IPS DF 6.9 (cell line): Measurements from ENCODE around the gene SEC16A.

Experiments used
- DNase-seq: peaks from one replicate; pipeline ENCODE4 v3.0.0-alpha.2; 2013; ENCODE audit warnings: low read depth, low spot score
- H3K27ac ChIP-seq: one replicate; pipeline ENCODE4 v1.5.1; 2013; ENCODE audit warnings: low read length, control low read depth
- H3K27me3 ChIP-seq: 2 replicates; pipeline ENCODE4 v1.6.1; 2013; ENCODE audit warnings: mild to moderate bottlenecking, low read length; ENCODE audit not compliant: control insufficient read depth, insufficient read depth
- H3K36me3 ChIP-seq: 2 replicates; pipeline ENCODE4 v1.6.1; 2013; ENCODE audit warnings: low read length; ENCODE audit not compliant: control insufficient read depth, insufficient read depth
- H3K4me1 ChIP-seq: 2 replicates; pipeline ENCODE4 v1.6.1; 2013; ENCODE audit warnings: low read length; ENCODE audit not compliant: control insufficient read depth, insufficient read depth
- H3K4me3 ChIP-seq: 2 replicates; pipeline ENCODE4 v1.5.1; 2013; ENCODE audit warnings: mild to moderate bottlenecking, low read length
- H3K9me3 ChIP-seq: 2 replicates; pipeline ENCODE4 v1.6.1; 2013; ENCODE audit warnings: low read length, inconsistent platforms; ENCODE audit not compliant: control insufficient read depth, insufficient read depth
- WGBS: extraction: QIAGEN DNeasy Blood & Tissue Kit; methylation state at CpG from one replicate; pipeline ENCODE4 v1.1.7; 2013; ENCODE audit warnings: mixed read lengths, missing lambda C conversion rate; ENCODE audit not compliant: insufficient read length, insufficient coverage; 5-methylcytosine and 5-hydroxymethylcytosine counted together

SEC16A gene

DNA sequence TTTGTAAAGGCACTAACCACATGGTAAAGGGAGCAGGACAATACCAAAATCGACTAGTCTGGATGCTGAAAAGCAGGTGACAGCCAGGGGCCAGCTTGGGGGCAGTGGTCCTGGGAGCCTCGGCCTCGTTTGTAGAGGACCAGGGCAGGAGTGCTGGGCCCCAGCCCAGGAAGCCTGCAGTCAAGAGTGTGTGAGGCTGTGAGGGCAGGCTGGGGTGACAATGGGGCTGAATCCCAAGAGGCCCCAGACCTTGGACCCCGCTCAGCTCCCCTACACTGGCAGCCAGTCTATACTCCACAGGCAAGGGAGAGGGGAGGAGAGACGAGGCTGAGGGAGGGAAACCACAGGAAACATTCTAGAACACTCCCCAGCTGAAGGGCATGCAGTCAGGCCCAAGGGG, 40.6 kb downstream of the SEC16A start:
- peaks cover 36% of the 10 kb centered on the region for H3K36me3 ChIP-seq
- WGBS: no CpG with 5 or more reads among the region's 5 CpGs

DNA sequence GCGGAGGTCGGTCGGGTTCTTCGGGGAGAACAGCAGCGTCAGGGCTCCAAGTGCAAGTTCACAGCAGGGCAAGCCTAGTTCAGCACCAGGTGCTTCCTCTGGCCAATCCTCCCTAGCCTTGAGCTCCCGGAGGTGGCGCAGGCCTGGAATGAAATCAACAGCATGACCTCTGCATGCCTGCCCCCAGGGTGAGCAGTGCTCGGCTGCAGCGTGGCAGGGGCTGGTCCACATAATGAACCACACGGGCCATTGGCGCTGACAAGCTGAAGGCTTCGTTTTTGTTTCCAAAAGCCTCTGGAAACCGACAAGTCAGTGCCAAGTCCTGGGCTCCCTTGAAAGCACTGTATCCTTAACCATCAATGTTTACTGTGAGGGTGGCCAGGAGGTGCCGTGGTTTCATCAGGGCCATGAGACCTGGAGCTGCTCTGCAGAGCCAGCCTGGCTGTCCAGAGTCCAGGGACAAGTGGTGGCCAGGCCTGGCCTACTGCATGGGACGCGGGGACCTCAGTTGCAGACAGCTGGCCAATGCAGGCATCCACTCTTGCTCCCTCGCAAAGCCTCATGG, 41.1 kb downstream of the SEC16A start:
- Histone ChIP-seq H3K27me3 (no peaks in the 10 kb centered on the region), H3K9me3 (no peaks in the 10 kb centered on the region), H3K36me3 (peaks cover 31% of the 10 kb centered on the region), H3K27ac (no peak overlapping the region), H3K4me3 (no peak overlapping the region), H3K4me1 (0 out of 2 replicates have a peak, but pooled peaks cover 4% of the 10 kb centered on the region)
- DNase-seq: no peak
- WGBS: no CpG with 5 or more reads among the region's 17 CpGs

More for the DNA sequence above, 40.6 kb downstream of the SEC16A start:
- Histone ChIP-seq H3K27ac (no peak overlapping the region), H3K4me1 (0 out of 2 replicates have a peak, but pooled peaks cover 4% of the 10 kb centered on the region), H3K9me3 (no peaks in the 10 kb centered on the region), H3K4me3 (no peak overlapping the region), H3K27me3 (no peaks in the 10 kb centered on the region)
- no peak for DNase-seq

DNA sequence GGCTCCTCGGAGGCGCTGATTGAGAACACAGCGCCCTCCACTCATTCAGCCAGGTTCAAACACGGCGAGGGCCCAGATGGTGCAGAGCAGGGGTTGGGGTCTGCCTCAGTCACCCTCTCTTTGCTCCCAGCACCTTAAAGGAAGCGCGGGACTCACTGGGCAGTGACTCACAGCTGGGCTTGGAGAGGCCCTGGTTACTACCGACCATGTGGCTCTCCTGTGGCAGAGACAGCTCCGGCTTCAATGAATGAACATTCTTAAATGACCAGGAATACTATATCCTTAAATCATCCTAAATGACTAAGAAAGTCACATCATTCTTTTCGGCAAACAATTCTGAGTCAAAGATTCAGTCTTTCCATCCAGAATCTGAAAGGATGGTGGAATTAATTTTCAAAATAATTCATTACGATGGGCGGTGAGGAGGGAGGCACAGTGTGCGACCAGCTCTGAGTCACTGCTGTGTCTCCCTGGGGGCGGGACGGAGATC, 41.6 kb downstream of the SEC16A start:
- H3K27me3 ChIP-seq: no peaks in the 10 kb centered on the region
- peaks cover 29% of the 10 kb centered on the region for H3K36me3 ChIP-seq
- H3K4me1 ChIP-seq: 0 out of 2 replicates have a peak, but pooled peaks cover 4% of the 10 kb centered on the region
- H3K4me3 ChIP-seq: no peak overlapping the region
- H3K27ac ChIP-seq: no peak overlapping the region
- WGBS: no CpG with 5 or more reads among the region's 15 CpGs
- DNase-seq: no peak
- no peaks in the 10 kb centered on the region for H3K9me3 ChIP-seq

DNA sequence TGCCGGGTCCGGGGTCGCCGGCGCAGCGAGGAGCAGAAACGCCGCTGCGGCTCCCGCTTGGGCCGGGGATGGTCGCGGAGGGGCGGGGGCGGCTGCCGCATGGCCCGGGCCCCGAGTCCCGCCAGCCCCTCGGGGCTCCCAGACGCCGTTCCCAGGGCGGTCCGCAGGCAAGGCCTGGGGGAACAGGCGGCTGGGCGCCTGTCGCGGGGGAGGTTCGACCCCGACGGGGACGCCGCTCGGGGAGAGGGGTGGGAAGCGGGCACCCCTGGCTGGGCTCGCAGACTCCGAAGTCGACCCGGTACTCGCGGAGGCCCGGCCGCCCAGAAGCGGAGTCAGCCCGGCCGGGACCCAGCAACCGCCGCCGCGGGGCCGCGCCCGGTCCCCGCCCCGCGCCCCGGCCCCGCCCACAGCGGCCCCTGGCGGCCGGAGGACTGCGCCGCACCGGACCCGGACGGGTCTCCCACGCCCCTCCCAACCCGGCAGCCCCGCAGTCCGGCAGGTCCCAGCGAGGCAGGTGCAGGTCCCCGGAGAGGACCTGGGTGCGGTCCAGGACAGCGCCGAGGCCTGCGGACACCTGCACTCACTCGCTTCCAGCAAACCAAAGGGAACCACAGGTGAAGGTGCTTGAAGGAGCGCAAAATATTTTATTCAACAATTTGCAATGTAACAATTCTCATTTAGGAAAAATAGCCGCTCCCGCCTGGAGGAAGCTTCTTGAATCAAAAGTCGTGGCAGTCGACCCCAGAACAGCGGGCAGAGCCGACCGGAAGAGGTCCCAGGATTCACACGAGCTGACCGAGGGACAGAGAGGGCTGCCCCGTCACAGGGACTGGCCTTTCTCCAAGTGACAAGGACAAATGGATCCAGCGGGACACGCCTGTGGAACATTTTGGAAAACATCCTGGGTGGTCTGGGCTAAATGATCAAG, 43.1 kb downstream of the SEC16A start, which contains the start of gene INPP5E:
Gene INPP5E (minus strand): TSS at position 365 of the 928 bp plus-strand sequence. CDS start 426 bp downstream, outside the sequence.
- Histone ChIP-seq H3K4me1 (0 out of 2 replicates have a peak, but pooled peaks cover 4% of the 10 kb centered on the region), H3K36me3 (peaks cover 25% of the 10 kb centered on the region), H3K27ac (no peak within 1 kb of the TSS), H3K27me3 (no peaks in the 10 kb centered on the region), H3K4me3 (peak within 1 kb of the TSS; percentile 94), H3K9me3 (no peaks in the 10 kb centered on the region)
- WGBS: no CpG with 5 or more reads among the region's 90 CpGs
- peak; percentile 41 for DNase-seq

DNA sequence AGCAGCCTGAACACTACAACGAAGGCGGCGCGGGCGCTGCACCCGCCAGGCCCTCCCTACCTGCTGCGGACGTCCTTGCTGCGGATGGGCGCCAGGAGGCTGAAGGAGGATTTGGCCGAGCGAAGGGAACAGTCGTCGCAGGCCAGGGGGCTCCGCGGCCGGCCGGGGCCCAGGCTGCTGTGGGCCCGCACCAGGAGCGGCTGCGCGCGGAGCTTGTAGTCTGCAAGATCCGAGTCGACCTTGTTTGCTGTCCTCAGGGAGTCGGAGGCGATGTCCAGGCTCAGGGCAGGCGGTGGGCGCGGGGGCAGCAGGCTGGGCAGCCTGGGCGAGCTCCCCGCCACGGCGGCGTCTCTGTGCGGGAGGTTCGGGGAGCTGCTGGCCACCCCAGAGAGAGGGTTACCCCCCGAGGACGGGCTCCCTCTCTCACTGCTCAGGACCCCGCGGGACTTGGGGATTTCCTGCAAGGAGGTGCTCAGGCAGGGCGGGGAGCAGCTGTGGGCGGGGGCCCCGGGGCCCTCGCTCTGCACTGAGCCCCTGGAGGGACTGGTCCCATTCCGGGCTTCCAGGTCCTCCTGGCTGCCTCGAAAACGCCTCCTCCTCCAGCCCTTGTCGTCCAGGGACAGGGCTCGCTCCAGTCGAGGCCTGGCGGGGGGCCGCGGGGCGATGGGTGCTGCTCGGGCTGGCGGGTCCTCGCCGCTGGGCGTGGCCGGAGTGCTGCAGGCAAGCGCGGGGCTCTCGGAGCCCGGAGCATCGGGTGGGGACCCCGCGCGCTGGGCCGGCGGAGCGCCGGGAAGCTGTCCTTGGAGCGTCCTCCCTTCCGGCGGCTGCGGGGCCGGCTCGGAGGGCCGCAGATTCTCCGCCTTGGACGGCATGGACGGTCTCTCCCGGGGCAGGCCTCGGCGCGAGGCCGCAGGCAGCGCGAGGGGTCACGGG, 44.0 kb downstream of the SEC16A start:
- Histone ChIP-seq H3K4me3 (peak overlapping the region; percentile 94), H3K27ac (no peak overlapping the region), H3K27me3 (no peaks in the 10 kb centered on the region), H3K9me3 (no peaks in the 10 kb centered on the region), H3K4me1 (0 out of 2 replicates have a peak, but pooled peaks cover 4% of the 10 kb centered on the region), H3K36me3 (peaks cover 21% of the 10 kb centered on the region)
- no peak for DNase-seq
- WGBS: no CpG with 5 or more reads among the region's 91 CpGs

DNA sequence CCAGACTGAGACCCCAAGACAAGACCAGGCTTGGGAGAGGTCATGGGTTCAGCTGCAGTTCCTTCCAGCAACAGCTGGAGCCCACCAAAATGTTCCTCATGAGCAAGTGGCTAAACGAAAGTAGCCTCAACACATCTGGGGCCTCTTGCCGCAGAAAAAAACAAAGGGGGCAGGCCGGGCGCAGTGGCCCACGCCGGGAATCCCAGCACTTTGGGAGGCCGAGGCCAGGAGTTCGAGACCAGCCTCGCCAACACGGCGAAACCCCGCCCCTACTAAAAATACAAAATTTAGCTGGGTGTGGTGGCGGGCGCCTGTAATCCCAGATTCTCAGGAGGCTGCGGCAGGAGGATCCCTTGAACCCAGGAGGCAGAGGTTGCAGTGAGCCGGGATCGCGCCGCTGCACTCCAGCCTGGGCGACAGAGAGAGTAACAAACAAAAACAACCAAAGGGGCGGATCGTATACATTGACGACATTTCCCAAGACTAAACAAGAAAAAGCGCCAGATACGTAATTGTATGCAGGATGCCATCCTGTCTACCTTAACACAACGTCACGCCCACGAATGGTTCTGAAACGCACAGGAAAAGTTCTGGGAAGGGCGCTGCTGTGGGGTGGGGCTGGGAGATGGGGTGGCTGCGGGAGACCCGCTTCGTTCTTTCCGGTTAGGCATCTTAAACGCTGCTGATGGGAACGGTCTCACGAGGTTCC, 44.8 kb downstream of the SEC16A start:
- Histone ChIP-seq H3K27ac (no peak overlapping the region), H3K27me3 (no peaks in the 10 kb centered on the region), H3K36me3 (peaks cover 16% of the 10 kb centered on the region), H3K4me3 (peak overlapping the region; percentile 94; the same call in 1 of the 2 replicates), H3K9me3 (no peaks in the 10 kb centered on the region), H3K4me1 (0 out of 2 replicates have a peak, but pooled peaks cover 4% of the 10 kb centered on the region)
- DNase-seq: no peak
- no CpG with 5 or more reads among the region's 37 CpGs for WGBS

DNA sequence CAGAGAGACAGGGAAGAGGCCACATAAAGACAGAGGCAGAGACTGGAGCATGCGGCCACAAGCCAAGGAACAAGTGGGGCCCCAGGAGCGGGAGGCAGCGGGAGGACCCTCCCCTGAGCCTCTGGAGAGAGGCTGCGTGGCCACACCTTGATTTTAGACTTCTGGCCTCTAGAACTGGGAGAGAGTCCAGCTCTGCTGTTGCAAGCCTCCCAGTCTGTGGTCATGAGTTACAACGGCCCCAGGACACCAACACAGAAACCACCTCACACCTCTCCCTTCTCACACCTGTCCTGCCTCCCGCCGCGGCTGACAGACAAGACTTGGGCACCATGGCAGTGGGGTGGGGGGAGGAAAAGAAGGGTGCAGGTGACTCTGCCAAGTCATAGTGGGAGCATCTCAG, 45.4 kb downstream of the SEC16A start:
- 0 out of 2 replicates have a peak, but pooled peaks cover 4% of the 10 kb centered on the region for H3K4me1 ChIP-seq

DNA sequence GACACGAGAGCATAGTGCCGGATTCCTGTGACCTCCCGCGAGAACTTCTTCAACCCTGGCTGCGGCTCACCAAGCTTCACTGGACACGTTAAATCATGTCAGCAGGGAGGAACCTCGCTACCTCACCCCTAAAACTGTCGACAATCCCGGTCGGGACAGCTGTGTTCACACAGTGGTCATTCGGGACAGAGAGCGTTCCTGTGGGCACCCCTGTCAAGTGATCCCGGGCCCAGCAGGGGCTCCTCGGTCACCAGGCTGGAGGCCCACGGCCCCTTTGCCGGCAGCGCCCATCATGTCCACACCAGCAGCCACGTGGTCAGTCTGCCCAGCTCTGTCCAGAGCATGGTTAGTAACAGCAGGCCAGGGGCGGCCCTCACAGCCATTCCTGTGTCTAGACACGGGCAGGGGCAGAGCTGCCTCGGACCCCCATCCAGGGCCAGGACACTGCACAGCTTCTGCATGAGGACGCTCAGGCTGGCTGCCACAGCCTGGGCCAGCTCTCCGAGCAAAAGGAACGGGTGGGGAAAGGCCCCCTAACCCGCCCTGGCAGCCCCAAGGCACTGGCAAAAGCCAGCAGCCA, 46.7 kb downstream of the SEC16A start:
- H3K27me3 ChIP-seq: no peaks in the 10 kb centered on the region
- peaks cover 6% of the 10 kb centered on the region for H3K36me3 ChIP-seq
- H3K4me3 ChIP-seq: no peak overlapping the region
- DNase-seq: no peak
- H3K9me3 ChIP-seq: no peaks in the 10 kb centered on the region
- 0 out of 2 replicates have a peak, but pooled peaks cover 4% of the 10 kb centered on the region for H3K4me1 ChIP-seq
- no peak overlapping the region for H3K27ac ChIP-seq
- WGBS: no CpG with 5 or more reads among the region's 25 CpGs

More for the DNA sequence above, 45.4 kb downstream of the SEC16A start:
- Histone ChIP-seq H3K27ac (no peak overlapping the region), H3K9me3 (no peaks in the 10 kb centered on the region), H3K27me3 (no peaks in the 10 kb centered on the region), H3K36me3 (peaks cover 13% of the 10 kb centered on the region), H3K4me3 (no peak overlapping the region)
- no peak for DNase-seq
- WGBS: no CpG with 5 or more reads among the region's 8 CpGs

DNA sequence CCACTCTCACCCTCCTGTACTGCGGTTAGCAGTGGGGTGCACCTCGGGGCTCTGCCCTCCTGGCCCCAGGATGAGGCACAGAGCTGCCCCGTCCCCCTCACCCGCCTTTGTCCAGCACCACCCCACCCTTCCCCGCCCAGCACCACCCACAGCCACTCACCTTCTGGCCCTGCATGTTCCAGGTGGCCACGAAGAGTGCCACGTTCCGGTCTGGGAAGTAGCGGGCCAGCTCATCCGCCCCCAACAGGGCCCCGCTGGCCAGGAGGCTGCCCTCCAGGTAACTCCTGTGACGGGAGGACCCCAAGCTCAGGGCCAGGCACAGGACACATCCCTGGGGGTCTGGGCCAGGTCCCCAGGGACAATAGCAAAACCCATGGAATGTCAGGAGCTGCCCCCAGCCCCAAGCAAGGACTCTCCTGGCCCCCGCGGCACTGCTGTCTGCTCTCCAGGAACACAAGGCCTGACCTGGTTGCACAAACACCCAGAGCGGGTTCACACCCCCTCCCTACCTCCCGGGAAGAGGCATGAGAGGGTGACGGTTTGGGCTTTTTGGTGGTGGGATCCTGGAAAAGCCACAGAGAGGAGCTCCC, 48.2 kb downstream of the SEC16A start:
- H3K27me3 ChIP-seq: no peaks in the 10 kb centered on the region
- no CpG with 5 or more reads among the region's 17 CpGs for WGBS
- 0 out of 2 replicates have a peak, but pooled peaks cover 3% of the 10 kb centered on the region for H3K4me1 ChIP-seq
- H3K9me3 ChIP-seq: no peaks in the 10 kb centered on the region
- H3K4me3 ChIP-seq: no peak overlapping the region
- no peak for DNase-seq
- peaks cover 3% of the 10 kb centered on the region; the same call in 1 of the 2 replicates for H3K36me3 ChIP-seq
- H3K27ac ChIP-seq: no peak overlapping the region
